B cell (primary cell): Measurements from ENCODE around the gene AFG1L. TPM values are rescaled to one million over a fixed set of nuclear protein-coding genes. Genes with fewer than 3 reads are reported as not detected.

ENCODE experiments used
- ATAC-seq: fragments of 200-7000 bp; cut with Tn5 transposase; one replicate; pipeline ENCODE4 v1.10.0; 2021; ENCODE audit warnings: low read depth, mild to moderate bottlenecking, moderate number of reproducible peaks, moderate library complexity
- CTCF ChIA-PET: fragments of 350-600 bp; sonication (Branson Sonifier 250); formaldehyde crosslinking; loops from one replicate; lab custom pipeline; 2021; ENCODE audit warnings: antibody characterized with exemption, inconsistent platforms; lab: Charles Lee
- POLR2A ChIA-PET: fragments of 350-600 bp; sonication (Branson Sonifier 250); formaldehyde crosslinking; loops from one replicate; lab custom pipeline; 2021; ENCODE audit warnings: antibody characterized with exemption; lab: Charles Lee
- DNase-seq: peaks from one replicate; pipeline ENCODE4 v3.0.0; 2013
- H2AFZ ChIP-seq: 2 replicates; pipeline ENCODE4 v1.6.1; 2012; ENCODE audit warnings: mild to moderate bottlenecking, low read depth, low read length; ENCODE audit not compliant: insufficient read depth, poor library complexity, severe bottlenecking
- H3K27ac ChIP-seq, 2 donors: 1 replicate in 1 of 2; 2 replicates in 1 of 2; pipeline ENCODE4 v1.5.1; 2012 to 2013; ENCODE audit warnings: low read length in 2 of 2, mild to moderate bottlenecking in 2 of 2, moderate library complexity in 1 of 2
- H3K27me3 ChIP-seq, 4 experiments: fragments of 200-600 bp in 1 of 4; sonication (generic) in 1 of 4; replicated peaks in 1 of 4; 1 replicate in 2 of 4; 2 replicates in 2 of 4; pipeline versions ENCODE4 v1.6.1 to v1.7.0; 2013 to 2016; ENCODE audit warnings: low read length in 3 of 4, mild to moderate bottlenecking in 2 of 4, mixed read lengths in 1 of 4, moderate library complexity in 1 of 4; ENCODE audit not compliant: insufficient read depth in 4 of 4, control insufficient read depth in 3 of 4; ENCODE audit errors: control extremely low read depth in 1 of 4
- H3K36me3 ChIP-seq, 2 experiments: replicated peaks in 1 of 2; 1 replicate in 1 of 2; 2 replicates in 1 of 2; pipeline versions ENCODE4 v1.6.1 to v1.7.1; 2013; ENCODE audit warnings: low read length in 1 of 2; ENCODE audit not compliant: insufficient read depth in 2 of 2, control insufficient read depth in 1 of 2; ENCODE audit errors: control extremely low read depth in 1 of 2, extremely low read depth in 1 of 2
- H3K4me1 ChIP-seq, 2 donors: fragments of 200-600 bp in 1 of 2; sonication (generic) in 1 of 2; 1 replicate in 1 of 2; 2 replicates in 1 of 2; pipeline versions ENCODE4 v1.5.1 to v1.6.1; 2013 to 2017; ENCODE audit warnings: low read length in 2 of 2; ENCODE audit not compliant: control insufficient read depth in 2 of 2, insufficient read depth in 2 of 2
- H3K4me2 ChIP-seq: replicated peaks from 2 replicates; pipeline ENCODE3; 2012; ENCODE audit warnings: mild to moderate bottlenecking, low read depth, low read length; ENCODE audit not compliant: poor library complexity, severe bottlenecking
- H3K4me3 ChIP-seq, 5 experiments: fragments of 200-600 bp in 1 of 5; sonication (generic) in 1 of 5; 1 replicate in 3 of 5; 2 replicates in 2 of 5; pipeline versions ENCODE4 v1.5.1 to v1.7.0; 2011 to 2016; ENCODE audit warnings: low read length in 4 of 5, mild to moderate bottlenecking in 4 of 5, low read depth in 2 of 5, control low read depth in 1 of 5, moderate library complexity in 1 of 5; ENCODE audit not compliant: insufficient read depth in 1 of 5; ENCODE audit errors: control extremely low read depth in 1 of 5, extremely low read depth in 1 of 5
- H3K79me2 ChIP-seq: fragments of 200-600 bp; sonication (generic); one replicate; pipeline ENCODE4 v1.6.0; 2016; ENCODE audit warnings: low read length; ENCODE audit not compliant: control insufficient read depth, insufficient read depth
- H3K9ac ChIP-seq: fragments of 200-600 bp; sonication (generic); 2 replicates; pipeline ENCODE4 v1.6.1; 2017; ENCODE audit warnings: mild to moderate bottlenecking, low read length, moderate library complexity
- H3K9me3 ChIP-seq, 3 donors: one replicate each; pipeline versions ENCODE4 v1.6.1 to v1.7.1; 2013; ENCODE audit warnings: low read length in 2 of 3; ENCODE audit not compliant: control insufficient read depth in 2 of 3, insufficient read depth in 1 of 3; ENCODE audit errors: control extremely low read depth in 1 of 3
- H4K20me1 ChIP-seq: 2 replicates; pipeline ENCODE4 v1.6.0; 2012; ENCODE audit warnings: mild to moderate bottlenecking, low read length; ENCODE audit not compliant: insufficient read depth, control insufficient read depth, poor library complexity, severe bottlenecking
- H3K27ac Mint-ChIP-seq: one replicate; pipeline ENCODE4 v1.8.0; 2021; ENCODE audit warnings: mixed read lengths
- H3K27me3 Mint-ChIP-seq: one replicate; pipeline ENCODE4 v1.8.0; 2021; ENCODE audit warnings: mixed read lengths
- H3K4me1 Mint-ChIP-seq: one replicate; pipeline ENCODE4 v1.8.0; 2021; ENCODE audit warnings: mixed read lengths
- H3K4me3 Mint-ChIP-seq: one replicate; pipeline ENCODE4 v1.8.0; 2021; ENCODE audit warnings: mixed read lengths
- H3K9me3 Mint-ChIP-seq: one replicate; pipeline ENCODE4 v1.8.0; 2022; ENCODE audit warnings: mixed read lengths; ENCODE audit not compliant: insufficient read depth
- EZH2 ChIP-seq: IDR thresholded peaks from 2 replicates; pipeline ENCODE4 v1.6.1; 2012; ENCODE audit warnings: borderline replicate concordance, low read depth, mild to moderate bottlenecking, moderate library complexity, low read length; ENCODE audit not compliant: insufficient read depth, poor library complexity, severe bottlenecking
- WGBS: methylation state at CpG from one replicate; pipeline ENCODE4 v1.1.5; 2013; ENCODE audit warnings: missing lambda C conversion rate; ENCODE audit not compliant: insufficient coverage; 5-methylcytosine and 5-hydroxymethylcytosine counted together
- intact Hi-C: fragments of 100-400 bp; cut with micrococcal nuclease; formaldehyde crosslinking; loops from one replicate; pipeline ENCODE4 v1.10.0; 2022
- polyA plus RNA-seq: library from polyadenylated mRNA; depleted of rRNA; stranded (reverse); fragments of >200 nt; gene quantifications from 2 replicates; pipeline ENCODE4 v1.2.3, GENCODE V29; 2012
- total RNA-seq, 2 donors: library from RNA; stranded (reverse); fragments of 120-200 nt in 1 of 2; gene quantifications; 1 replicate in 1 of 2; 2 replicates in 1 of 2; pipeline versions ENCODE4 v1.2.3 to v1.2.4, GENCODE V29; 2013 to 2022
- TF ChIP-seq, protein P1 (sequence below): fragments of 200-600 bp; IDR thresholded peaks from one replicate; pipeline ENCODE4 v1.8.0; 2022; ENCODE audit warnings: antibody characterized with exemption, mild to moderate bottlenecking

AFG1L gene
- total and polyA plus RNA-seq, 2 donors (not counting 1 experiment from before 2014, with no cell fraction given): 1.8 to 14.2 TPM

GRCh38 chr6:108395297-108395696 is 100.4 kb downstream of the AFG1L start:
- ATAC-seq (no peak), DNase-seq (no peak)
- no peak overlapping the region for H3K9ac ChIP-seq
- H3K4me1 Mint-ChIP-seq: peaks cover 2% of the 10 kb centered on the region
- no peaks in the 10 kb centered on the region for H3K36me3 ChIP-seq
- no peaks in the 10 kb centered on the region for H3K9me3 ChIP-seq
- no peak overlapping the region for H3K4me3 Mint-ChIP-seq
- no peak overlapping the region for H3K27ac ChIP-seq
- no peak overlapping the region for H2AFZ ChIP-seq
- intact Hi-C loops: no loop called here
- no peaks in the 10 kb centered on the region for H3K27me3 Mint-ChIP-seq
- ChIA-PET POLR2A (no interaction called here), CTCF (no interaction called here)
- 100% methylated on average over 1 of the region's 2 CpGs for WGBS
- no peak overlapping the region for H3K27ac Mint-ChIP-seq
- H3K4me1 ChIP-seq: no peaks in the 10 kb centered on the region
- H3K9me3 Mint-ChIP-seq: no peaks in the 10 kb centered on the region
- no peak for TF ChIP-seq EZH2
- TF ChIP-seq, protein P1, sequence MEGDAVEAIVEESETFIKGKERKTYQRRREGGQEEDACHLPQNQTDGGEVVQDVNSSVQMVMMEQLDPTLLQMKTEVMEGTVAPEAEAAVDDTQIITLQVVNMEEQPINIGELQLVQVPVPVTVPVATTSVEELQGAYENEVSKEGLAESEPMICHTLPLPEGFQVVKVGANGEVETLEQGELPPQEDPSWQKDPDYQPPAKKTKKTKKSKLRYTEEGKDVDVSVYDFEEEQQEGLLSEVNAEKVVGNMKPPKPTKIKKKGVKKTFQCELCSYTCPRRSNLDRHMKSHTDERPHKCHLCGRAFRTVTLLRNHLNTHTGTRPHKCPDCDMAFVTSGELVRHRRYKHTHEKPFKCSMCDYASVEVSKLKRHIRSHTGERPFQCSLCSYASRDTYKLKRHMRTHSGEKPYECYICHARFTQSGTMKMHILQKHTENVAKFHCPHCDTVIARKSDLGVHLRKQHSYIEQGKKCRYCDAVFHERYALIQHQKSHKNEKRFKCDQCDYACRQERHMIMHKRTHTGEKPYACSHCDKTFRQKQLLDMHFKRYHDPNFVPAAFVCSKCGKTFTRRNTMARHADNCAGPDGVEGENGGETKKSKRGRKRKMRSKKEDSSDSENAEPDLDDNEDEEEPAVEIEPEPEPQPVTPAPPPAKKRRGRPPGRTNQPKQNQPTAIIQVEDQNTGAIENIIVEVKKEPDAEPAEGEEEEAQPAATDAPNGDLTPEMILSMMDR: no peak
- H3K79me2 ChIP-seq: no peaks in the 10 kb centered on the region
- no peak overlapping the region for H3K4me3 ChIP-seq
- no peaks in the 10 kb centered on the region for H3K27me3 ChIP-seq
- no peaks in the 10 kb centered on the region for H4K20me1 ChIP-seq
- H3K4me2 ChIP-seq: no peak overlapping the region

GRCh38 chr6:108403236-108403635 is 108.4 kb downstream of the AFG1L start:
- no peak for ATAC-seq
- H3K4me3 Mint-ChIP-seq: no peak overlapping the region
- no peaks in the 10 kb centered on the region for H3K27me3 ChIP-seq
- H3K27ac Mint-ChIP-seq: no peak overlapping the region
- no peaks in the 10 kb centered on the region for H3K27me3 Mint-ChIP-seq
- no peaks in the 10 kb centered on the region for H3K79me2 ChIP-seq
- H3K27ac ChIP-seq: no peak overlapping the region
- WGBS: no CpG with 5 or more reads among the region's 3 CpGs
- no peak overlapping the region for H3K9ac ChIP-seq
- no peaks in the 10 kb centered on the region for H4K20me1 ChIP-seq
- peaks cover 0 to 7% (median 4%) of the 10 kb centered on the region in 3 donors for H3K9me3 ChIP-seq
- POLR2A ChIA-PET: no interaction called here
- CTCF ChIA-PET: no interaction called here
- no peak overlapping the region for H2AFZ ChIP-seq
- no peaks in the 10 kb centered on the region for H3K9me3 Mint-ChIP-seq
- DNase-seq: no peak
- H3K36me3 ChIP-seq: peaks cover 0 to 2% of the 10 kb centered on the region in 2 experiments
- no peak overlapping the region for H3K4me3 ChIP-seq
- TF ChIP-seq EZH2: no peak
- TF ChIP-seq, protein P1: no peak
- peaks cover 2% of the 10 kb centered on the region for H3K4me1 Mint-ChIP-seq
- H3K4me1 ChIP-seq: no peaks in the 10 kb centered on the region
- no peak overlapping the region for H3K4me2 ChIP-seq
- intact Hi-C loops: no loop called here
